BLaER1 treated with 17β-estradiol and CSF1 and Interleukin-3, amounts not matched to agents 10 nM and 100 nM (cell line): ENCODE measurements around the gene RNF187.
A peak's percentile ranks its signal among the peaks of the same experiment; 100 is the strongest.

Experiments used
- H3K27ac ChIP-seq, 11 experiments: shearing (Covaris generic); formaldehyde crosslinking; 2 replicates each; pipeline ENCODE4 v1.8.1; 2022
- H3K27me3 ChIP-seq, 11 experiments: shearing (Covaris generic); formaldehyde crosslinking; 2 replicates each; pipeline ENCODE4 v1.8.1; 2022
- H3K36me3 ChIP-seq, 11 experiments: shearing (Covaris generic); formaldehyde crosslinking; 2 replicates each; pipeline ENCODE4 v1.8.1; 2022
- H3K4me1 ChIP-seq, 10 experiments: shearing (Covaris generic); formaldehyde crosslinking; 2 replicates each; pipeline ENCODE4 v1.8.1; 2022
- H3K4me2 ChIP-seq, 11 experiments: shearing (Covaris generic); formaldehyde crosslinking; 2 replicates each; pipeline ENCODE4 v1.8.1; 2022
- H3K4me3 ChIP-seq, 10 experiments: shearing (Covaris generic); formaldehyde crosslinking; 2 replicates each; pipeline ENCODE4 v1.8.1; 2022
- H3K9ac ChIP-seq, 11 experiments: shearing (Covaris generic); formaldehyde crosslinking; 2 replicates each; pipeline ENCODE4 v1.8.1; 2022
- H3K9me3 ChIP-seq, 11 experiments: shearing (Covaris generic); formaldehyde crosslinking; replicated peaks in 1 of 11; 2 replicates each; pipeline ENCODE4 v1.8.1; 2022
- H4K20me1 ChIP-seq, 11 experiments: shearing (Covaris generic); formaldehyde crosslinking; 2 replicates each; pipeline ENCODE4 v1.8.1; 2022
- Cebpa-rat ChIP-seq, 11 experiments: shearing (Covaris generic); IDR thresholded peaks; 2 replicates each; pipeline ENCODE4 v1.8.1; 2022

Gene RNF187

DNA sequence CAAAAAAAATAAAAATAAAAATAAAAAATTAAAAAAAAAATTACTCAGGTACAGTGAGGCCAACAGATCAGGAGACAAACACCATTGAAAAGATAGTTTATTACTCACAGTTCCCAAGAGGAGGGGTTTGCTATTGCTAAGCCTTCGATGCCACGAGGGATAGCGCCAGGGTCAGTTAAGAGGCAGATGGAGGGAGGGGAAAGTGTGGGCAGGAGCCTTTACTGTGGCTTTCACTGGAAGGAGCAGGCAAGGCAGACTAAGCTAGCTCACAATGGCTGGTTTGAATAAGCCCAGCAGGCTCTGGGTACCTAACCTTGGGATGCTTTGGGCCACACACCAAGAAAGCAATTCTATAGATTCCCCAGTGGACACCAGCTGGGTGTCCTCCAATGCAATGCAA lies 12.7 kb upstream of the RNF187 start:
- peaks cover 14 to 60% (median 23%) of the 10 kb centered on the region in 10 experiments for H3K4me1 ChIP-seq
- H3K9me3 ChIP-seq = no peaks in the 10 kb centered on the region
- H3K4me3 ChIP-seq = no peak overlapping the region
- no peaks in the 10 kb centered on the region for H3K36me3 ChIP-seq
- H3K4me2 ChIP-seq = no peak overlapping the region
- H4K20me1 ChIP-seq = peaks cover 0 to 2% (median 0%) of the 10 kb centered on the region in 11 experiments; a peak in 1 of 22 replicates
- H3K9ac ChIP-seq = no peak overlapping the region
- H3K27ac ChIP-seq = no peak overlapping the region
- no peak for TF ChIP-seq Cebpa-rat (IDR thresholded peaks at IDR 0.05)
- peaks cover 11 to 24% (median 19%) of the 10 kb centered on the region in 11 experiments for H3K27me3 ChIP-seq

GRCh38 chr1:228475812-228476211 lies 11.4 kb upstream of the RNF187 start:
- Histone ChIP-seq H3K9ac (no peak overlapping the region), H3K27ac (no peak overlapping the region), H3K36me3 (no peaks in the 10 kb centered on the region), H3K9me3 (no peaks in the 10 kb centered on the region), H3K4me3 (no peak overlapping the region), H3K4me1 (peaks cover 18 to 73% (median 30%) of the 10 kb centered on the region in 10 experiments), H3K4me2 (peak overlapping the region in 2 of 11 experiments; percentile 44 to 50; a peak in 4 of 22 replicates), H4K20me1 (no peaks in the 10 kb centered on the region), H3K27me3 (peaks cover 1 to 12% (median 8%) of the 10 kb centered on the region in 11 experiments; a peak in 18 of 22 replicates)
- no peak for TF ChIP-seq Cebpa-rat (IDR thresholded peaks at IDR 0.05)

- Histone ChIP-seq H3K4me1 (peaks cover 18 to 71% (median 29%) of the 10 kb centered on the region in 10 experiments), H4K20me1 (no peaks in the 10 kb centered on the region), H3K27me3 (no peaks in the 10 kb centered on the region), H3K4me2 (no peak overlapping the region), H3K9ac (no peak overlapping the region), H3K9me3 (no peaks in the 10 kb centered on the region), H3K27ac (no peak overlapping the region), H3K36me3 (no peaks in the 10 kb centered on the region), H3K4me3 (no peak overlapping the region)
- no peak for TF ChIP-seq Cebpa-rat (IDR thresholded peaks at IDR 0.05)
Observed at GRCh38 chr1:228477263-228477662, 9.9 kb upstream of the RNF187 start.

DNA sequence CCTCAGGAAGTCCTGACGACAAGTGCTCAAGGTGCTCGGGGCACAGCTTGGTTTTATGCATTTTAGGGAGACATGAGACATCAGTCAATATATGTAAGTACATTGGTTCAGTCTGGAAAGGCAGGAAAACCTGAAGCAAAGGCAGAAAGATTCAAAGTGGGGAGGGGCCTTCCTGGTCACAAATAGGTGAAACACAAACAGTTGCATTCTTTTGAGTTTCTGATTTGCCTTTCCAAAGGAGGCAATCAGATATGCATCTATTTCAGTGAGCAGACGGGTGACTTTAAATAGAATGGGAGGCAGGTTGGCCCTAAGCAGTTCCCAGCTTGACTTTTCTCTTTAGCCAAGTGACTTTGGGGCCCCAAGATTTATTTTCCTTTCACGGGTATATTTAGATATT lies 8.9 kb upstream of the RNF187 start:
- Histone ChIP-seq H3K27me3 (no peaks in the 10 kb centered on the region), H3K9me3 (no peaks in the 10 kb centered on the region), H4K20me1 (no peaks in the 10 kb centered on the region), H3K4me3 (no peak overlapping the region), H3K27ac (no peak overlapping the region), H3K4me1 (peaks cover 18 to 65% (median 21%) of the 10 kb centered on the region in 10 experiments), H3K36me3 (no peaks in the 10 kb centered on the region), H3K4me2 (peak overlapping the region in 9 of 11 experiments; percentile 75 to 95 (median 85); a peak in 16 of 22 replicates), H3K9ac (no peak overlapping the region)
- TF ChIP-seq Cebpa-rat (IDR thresholded peaks at IDR 0.05) = no peak

DNA sequence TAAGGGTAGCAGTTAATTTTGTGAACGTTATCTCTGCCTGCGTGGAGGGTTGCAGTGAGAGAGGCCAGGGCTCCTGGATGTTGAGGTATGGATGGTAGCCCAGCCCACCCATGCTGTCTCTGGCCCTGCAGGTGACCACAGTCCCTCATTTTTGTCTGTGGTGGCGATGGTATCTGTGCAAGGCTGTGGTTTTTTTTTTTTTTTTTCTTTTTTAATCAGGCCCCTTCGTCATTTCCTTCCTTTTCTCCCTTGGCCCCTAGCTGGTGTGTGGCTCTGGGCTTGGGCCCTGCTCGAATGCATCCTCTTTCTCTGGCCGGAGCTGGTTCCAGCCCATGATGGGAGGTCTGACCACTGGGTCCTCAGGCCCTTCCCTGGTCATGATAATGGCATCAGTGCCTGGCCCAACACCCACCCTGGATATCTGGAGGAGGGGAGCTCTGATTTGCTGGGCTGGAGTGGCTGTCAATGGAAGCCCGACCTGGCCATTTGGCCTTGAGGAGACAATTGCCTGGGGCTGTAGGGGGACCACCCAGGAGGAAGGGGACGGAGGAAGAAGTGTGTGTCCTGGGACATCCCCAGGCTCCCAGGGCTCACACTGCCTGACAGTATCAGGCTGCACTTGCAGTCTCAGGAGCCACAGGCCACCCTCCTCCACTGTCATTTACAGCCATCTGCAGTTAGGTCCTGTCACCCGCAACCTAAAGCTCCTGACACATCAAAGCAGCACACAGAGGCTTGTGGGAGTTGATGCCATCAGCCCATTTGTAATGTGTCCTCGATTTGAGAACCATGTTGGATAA lies 8.1 kb upstream of the RNF187 start:
- peaks cover 18 to 58% (median 21%) of the 10 kb centered on the region in 10 experiments for H3K4me1 ChIP-seq
- H3K27ac ChIP-seq = peak overlapping the region in 5 of 11 experiments; percentile 14 to 50 (median 30); a peak in 8 of 22 replicates
- peak overlapping the region; percentile 75 to 95 (median 85) for H3K4me2 ChIP-seq
- no peak overlapping the region for H3K4me3 ChIP-seq
- H3K27me3 ChIP-seq = no peaks in the 10 kb centered on the region
- H3K36me3 ChIP-seq = no peaks in the 10 kb centered on the region
- H3K9ac ChIP-seq = peak overlapping the region in 3 of 11 experiments; percentile 14 to 27 (median 19); a peak in 1 of 22 replicates
- H4K20me1 ChIP-seq = no peaks in the 10 kb centered on the region
- no peaks in the 10 kb centered on the region for H3K9me3 ChIP-seq
- no peak for TF ChIP-seq Cebpa-rat (IDR thresholded peaks at IDR 0.05)

DNA sequence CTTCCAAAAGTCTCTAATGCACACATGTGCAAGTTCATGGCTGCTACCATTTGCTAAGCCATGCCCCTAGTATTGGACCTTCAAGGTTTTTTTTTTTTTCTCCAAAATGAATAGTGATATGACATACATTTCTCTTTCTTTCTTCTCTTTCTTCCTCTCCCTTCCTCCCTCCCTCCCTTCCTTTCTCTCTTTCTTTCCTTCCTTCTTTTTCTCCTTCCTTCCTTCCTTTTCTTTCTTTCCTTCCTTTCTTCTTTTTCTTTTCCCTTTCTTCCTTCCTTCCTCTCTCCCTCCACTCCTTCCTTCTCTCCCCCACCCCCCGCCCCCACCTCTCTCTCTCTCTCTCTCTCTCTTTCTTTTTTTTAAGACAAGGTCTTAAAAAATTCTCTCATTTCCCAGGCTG lies 3.4 kb upstream of the RNF187 start:
- no peaks in the 10 kb centered on the region for H3K27me3 ChIP-seq
- no peaks in the 10 kb centered on the region for H3K9me3 ChIP-seq
- peaks cover 26 to 56% (median 37%) of the 10 kb centered on the region in 10 experiments for H3K4me1 ChIP-seq
- TF ChIP-seq Cebpa-rat (IDR thresholded peaks at IDR 0.05) = no peak
- peaks cover 0 to 9% (median 8%) of the 10 kb centered on the region in 11 experiments; a peak in 17 of 22 replicates for H4K20me1 ChIP-seq
- peak overlapping the region in 1 of 11 experiments; percentile 97; a peak in 1 of 22 replicates for H3K4me2 ChIP-seq
- peaks cover 0 to 2% (median 0%) of the 10 kb centered on the region in 11 experiments; a peak in 1 of 22 replicates for H3K36me3 ChIP-seq
- H3K4me3 ChIP-seq = no peak overlapping the region
- H3K9ac ChIP-seq = no peak overlapping the region
- no peak overlapping the region for H3K27ac ChIP-seq

DNA sequence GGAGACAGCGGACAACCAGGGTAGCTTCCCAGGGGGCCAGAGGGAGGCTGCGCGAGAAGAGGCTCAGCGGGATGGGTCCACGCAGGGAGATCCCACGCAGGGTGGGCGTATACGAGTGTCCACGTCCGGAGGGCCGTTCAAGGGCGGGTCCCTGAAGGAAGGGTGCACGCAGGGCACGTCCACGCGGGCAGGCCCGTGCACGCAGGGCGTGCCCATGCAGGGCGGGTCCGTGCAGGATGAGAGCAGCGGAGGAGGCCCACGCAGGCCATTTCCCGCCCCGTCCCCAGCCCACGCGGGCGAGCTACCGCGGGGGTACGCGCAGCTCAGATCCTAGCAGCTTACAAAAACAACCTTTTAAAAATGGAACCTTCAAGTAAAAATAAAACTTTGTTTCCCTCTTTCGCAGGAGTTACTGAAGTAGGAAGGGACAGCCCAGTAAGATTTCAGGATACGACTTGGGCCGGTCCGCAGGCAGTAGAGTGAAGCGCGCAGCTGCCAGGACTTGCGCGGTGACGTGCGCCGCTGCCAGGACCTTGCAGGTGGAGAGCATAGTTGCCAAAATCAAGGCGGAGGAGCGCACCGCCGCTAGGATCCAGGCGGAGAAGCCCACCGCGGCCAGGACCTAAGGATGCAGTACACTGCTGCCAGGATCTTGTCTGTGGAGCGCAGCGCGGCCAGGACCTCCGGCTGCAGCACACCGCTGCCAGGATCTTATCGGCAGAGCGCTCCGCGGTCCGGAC lies 416 bp upstream of the RNF187 start:
- Histone ChIP-seq H3K4me2 (peak overlapping the region; percentile 83 to 97 (median 96)), H3K9me3 (no peaks in the 10 kb centered on the region), H3K36me3 (peaks cover 26 to 31% (median 27%) of the 10 kb centered on the region in 11 experiments), H3K4me1 (peaks cover 35 to 61% (median 45%) of the 10 kb centered on the region in 10 experiments), H3K9ac (peak overlapping the region; percentile 90 to 96 (median 95)), H3K27me3 (no peaks in the 10 kb centered on the region), H3K4me3 (peak overlapping the region; percentile 84 to 97 (median 91)), H3K27ac (peak overlapping the region; percentile 93 to 99 (median 98)), H4K20me1 (peaks cover 8 to 38% (median 31%) of the 10 kb centered on the region in 11 experiments; a peak in 20 of 22 replicates)
- TF ChIP-seq Cebpa-rat (IDR thresholded peaks at IDR 0.05) = no peak

- TF ChIP-seq Cebpa-rat (IDR thresholded peaks at IDR 0.05) = no peak
- Histone ChIP-seq H3K9ac (peak overlapping the region; percentile 90 to 96 (median 95)), H3K27ac (peak overlapping the region; percentile 93 to 99 (median 98); a peak in 21 of 22 replicates), H3K36me3 (peaks cover 41 to 46% (median 42%) of the 10 kb centered on the region in 11 experiments), H3K27me3 (no peaks in the 10 kb centered on the region), H4K20me1 (peaks cover 15 to 53% (median 38%) of the 10 kb centered on the region in 11 experiments; a peak in 20 of 22 replicates), H3K4me2 (peak overlapping the region; percentile 94 to 100 (median 97)), H3K4me3 (peak overlapping the region; percentile 84 to 97 (median 91)), H3K9me3 (no peaks in the 10 kb centered on the region), H3K4me1 (peaks cover 35 to 56% (median 45%) of the 10 kb centered on the region in 10 experiments)
Observed at GRCh38 chr1:228488125-228488817, 1.1 kb downstream of the RNF187 start.
